Measurements from ENCODE around the gene RAB14. TPM values are rescaled to one million over a fixed set of nuclear protein-coding genes. Genes with fewer than 3 reads are reported as not detected.

The RAB14 gene
- total and polyA plus RNA-seq, 10 of the 15 experiments (the other 5 are each of a cell fraction or from before 2014, with no cell fraction given), result 16.7 to 59.9 (median 25.4) TPM

DNA sequence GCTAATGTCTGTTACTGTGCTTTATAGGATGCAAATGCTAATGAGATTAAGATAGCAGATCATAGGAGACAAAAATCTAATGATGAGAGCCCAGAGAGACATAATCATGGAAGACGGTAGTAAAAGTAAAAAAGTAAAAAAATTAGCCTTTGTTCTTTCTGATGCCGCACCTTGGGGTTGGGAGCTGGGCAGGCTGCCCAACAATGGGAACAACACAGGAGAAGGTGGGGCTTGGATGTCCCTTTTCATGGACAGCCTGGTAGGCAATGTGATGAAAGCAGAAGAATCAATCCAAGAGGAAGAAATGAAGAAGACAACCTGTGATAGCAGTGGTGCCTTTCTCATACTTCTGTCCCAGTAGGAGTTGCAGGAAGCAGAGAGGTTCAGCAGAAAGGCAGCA is 57.2 kb downstream of the RAB14 start (continued):
- TF ChIP-seq FOXK2 (IDR thresholded peaks at IDR 0.05) (no peak), TBL1XR1 (IDR thresholded peaks at IDR 0.05; ENCODE audit: low read depth, low read length) (no peak), FOS (IDR thresholded peaks at IDR 0.05; ENCODE audit: borderline replicate concordance, extremely low read depth, insufficient read length) (no peak), SMAD1 (IDR thresholded peaks at IDR 0.05; ENCODE audit: low read depth, partially characterized antibody) (no peak), SIX5 (IDR thresholded peaks at IDR 0.05; ENCODE audit: low read depth, low read length, severe bottlenecking) (no peak), HDGF (IDR thresholded peaks at IDR 0.05) (no peak), SPI1 (IDR thresholded peaks at IDR 0.05; ENCODE audit: borderline replicate concordance, insufficient read depth, low read depth, low read length) (no peak), NBN (IDR thresholded peaks at IDR 0.05) (no peak)
- TF ChIP-seq, protein P1, sequence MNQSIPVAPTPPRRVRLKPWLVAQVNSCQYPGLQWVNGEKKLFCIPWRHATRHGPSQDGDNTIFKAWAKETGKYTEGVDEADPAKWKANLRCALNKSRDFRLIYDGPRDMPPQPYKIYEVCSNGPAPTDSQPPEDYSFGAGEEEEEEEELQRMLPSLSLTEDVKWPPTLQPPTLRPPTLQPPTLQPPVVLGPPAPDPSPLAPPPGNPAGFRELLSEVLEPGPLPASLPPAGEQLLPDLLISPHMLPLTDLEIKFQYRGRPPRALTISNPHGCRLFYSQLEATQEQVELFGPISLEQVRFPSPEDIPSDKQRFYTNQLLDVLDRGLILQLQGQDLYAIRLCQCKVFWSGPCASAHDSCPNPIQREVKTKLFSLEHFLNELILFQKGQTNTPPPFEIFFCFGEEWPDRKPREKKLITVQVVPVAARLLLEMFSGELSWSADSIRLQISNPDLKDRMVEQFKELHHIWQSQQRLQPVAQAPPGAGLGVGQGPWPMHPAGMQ (IDR thresholded peaks at IDR 0.05; ENCODE audit: borderline replicate concordance), result no peak
- TF ChIP-seq, protein P2, sequence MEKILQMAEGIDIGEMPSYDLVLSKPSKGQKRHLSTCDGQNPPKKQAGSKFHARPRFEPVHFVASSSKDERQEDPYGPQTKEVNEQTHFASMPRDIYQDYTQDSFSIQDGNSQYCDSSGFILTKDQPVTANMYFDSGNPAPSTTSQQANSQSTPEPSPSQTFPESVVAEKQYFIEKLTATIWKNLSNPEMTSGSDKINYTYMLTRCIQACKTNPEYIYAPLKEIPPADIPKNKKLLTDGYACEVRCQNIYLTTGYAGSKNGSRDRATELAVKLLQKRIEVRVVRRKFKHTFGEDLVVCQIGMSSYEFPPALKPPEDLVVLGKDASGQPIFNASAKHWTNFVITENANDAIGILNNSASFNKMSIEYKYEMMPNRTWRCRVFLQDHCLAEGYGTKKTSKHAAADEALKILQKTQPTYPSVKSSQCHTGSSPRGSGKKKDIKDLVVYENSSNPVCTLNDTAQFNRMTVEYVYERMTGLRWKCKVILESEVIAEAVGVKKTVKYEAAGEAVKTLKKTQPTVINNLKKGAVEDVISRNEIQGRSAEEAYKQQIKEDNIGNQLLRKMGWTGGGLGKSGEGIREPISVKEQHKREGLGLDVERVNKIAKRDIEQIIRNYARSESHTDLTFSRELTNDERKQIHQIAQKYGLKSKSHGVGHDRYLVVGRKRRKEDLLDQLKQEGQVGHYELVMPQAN (conservative IDR thresholded peaks at IDR 0.05), result no peak
- TF ChIP-seq, protein P3, sequence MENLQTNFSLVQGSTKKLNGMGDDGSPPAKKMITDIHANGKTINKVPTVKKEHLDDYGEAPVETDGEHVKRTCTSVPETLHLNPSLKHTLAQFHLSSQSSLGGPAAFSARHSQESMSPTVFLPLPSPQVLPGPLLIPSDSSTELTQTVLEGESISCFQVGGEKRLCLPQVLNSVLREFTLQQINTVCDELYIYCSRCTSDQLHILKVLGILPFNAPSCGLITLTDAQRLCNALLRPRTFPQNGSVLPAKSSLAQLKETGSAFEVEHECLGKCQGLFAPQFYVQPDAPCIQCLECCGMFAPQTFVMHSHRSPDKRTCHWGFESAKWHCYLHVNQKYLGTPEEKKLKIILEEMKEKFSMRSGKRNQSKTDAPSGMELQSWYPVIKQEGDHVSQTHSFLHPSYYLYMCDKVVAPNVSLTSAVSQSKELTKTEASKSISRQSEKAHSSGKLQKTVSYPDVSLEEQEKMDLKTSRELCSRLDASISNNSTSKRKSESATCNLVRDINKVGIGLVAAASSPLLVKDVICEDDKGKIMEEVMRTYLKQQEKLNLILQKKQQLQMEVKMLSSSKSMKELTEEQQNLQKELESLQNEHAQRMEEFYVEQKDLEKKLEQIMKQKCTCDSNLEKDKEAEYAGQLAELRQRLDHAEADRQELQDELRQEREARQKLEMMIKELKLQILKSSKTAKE (IDR thresholded peaks at IDR 0.05; ENCODE audit: low read depth, poor library complexity, severe bottlenecking), result no peak
- TF ChIP-seq, protein P4, sequence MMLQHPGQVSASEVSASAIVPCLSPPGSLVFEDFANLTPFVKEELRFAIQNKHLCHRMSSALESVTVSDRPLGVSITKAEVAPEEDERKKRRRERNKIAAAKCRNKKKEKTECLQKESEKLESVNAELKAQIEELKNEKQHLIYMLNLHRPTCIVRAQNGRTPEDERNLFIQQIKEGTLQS (IDR thresholded peaks at IDR 0.05; ENCODE audit: borderline replicate concordance, extremely low read depth, low read depth, low read length), result no peak
